CD4-positive, alpha-beta T cell treated with Interleukin-4 for 4 hours (primary cell): ENCODE measurements around the gene PTPRN2.
"Not testable (repeated sequence)": the region's sequence is repeated elsewhere in the genome, so short reads cannot be mapped to it uniquely, and the experiment has no call there.

Experiments
- DNase-seq: peaks from one replicate; pipeline ENCODE4 v3.0.0-alpha.2; 2020

The PTPRN2 gene

GRCh38 chr7:157674027-157674714 is 913.5 kb downstream of the PTPRN2 start:
- no peak for DNase-seq

- no peak for DNase-seq
These were observed 914.0 kb downstream of the PTPRN2 start for GRCh38 chr7:157673573-157673972.

GRCh38 chr7:157671358-157672255 is 916.0 kb downstream of the PTPRN2 start:
- no peak for DNase-seq

GRCh38 chr7:157670490-157671357 is 916.9 kb downstream of the PTPRN2 start:
- no peak for DNase-seq

- DNase-seq, result no peak
These were observed 917.8 kb downstream of the PTPRN2 start for GRCh38 chr7:157669768-157670351.

GRCh38 chr7:157668884-157669767 is 918.5 kb downstream of the PTPRN2 start:
- no peak for DNase-seq

GRCh38 chr7:157668221-157668883 is 919.3 kb downstream of the PTPRN2 start:
- no peak for DNase-seq

- no peak for DNase-seq
These were observed 919.9 kb downstream of the PTPRN2 start for GRCh38 chr7:157667731-157668130.

GRCh38 chr7:157667261-157667660 is 920.4 kb downstream of the PTPRN2 start:
- no peak for DNase-seq

- DNase-seq, result no peak
These were observed 921.0 kb downstream of the PTPRN2 start for GRCh38 chr7:157666530-157667040.

- not testable (repeated sequence) for DNase-seq
These were observed 922.0 kb downstream of the PTPRN2 start for GRCh38 chr7:157665634-157665988.

- no peak for DNase-seq
These were observed 922.6 kb downstream of the PTPRN2 start for GRCh38 chr7:157664871-157665633.

GRCh38 chr7:157664034-157664433 is 923.6 kb downstream of the PTPRN2 start:
- no peak for DNase-seq

GRCh38 chr7:157662981-157663716 is 924.5 kb downstream of the PTPRN2 start:
- no peak for DNase-seq

GRCh38 chr7:157662110-157662791 is 925.4 kb downstream of the PTPRN2 start:
- no peak for DNase-seq

- DNase-seq, result no peak
These were observed 926.0 kb downstream of the PTPRN2 start for GRCh38 chr7:157661611-157661975.

GRCh38 chr7:157660971-157661610 is 926.5 kb downstream of the PTPRN2 start:
- no peak for DNase-seq

- DNase-seq, result no peak
These were observed 928.7 kb downstream of the PTPRN2 start for GRCh38 chr7:157658851-157659412.
